HG02938 (cell line): ENCODE data around the gene FZD10.

Source experiments
- ATAC-seq: cut with Tn5 transposase; IDR thresholded peaks from one replicate; pipeline ENCODE4 v1.9.1; 2021; ENCODE audit warnings: mild to moderate bottlenecking, moderate library complexity; ENCODE audit not compliant: unreplicated experiment

The FZD10 gene, protein sequence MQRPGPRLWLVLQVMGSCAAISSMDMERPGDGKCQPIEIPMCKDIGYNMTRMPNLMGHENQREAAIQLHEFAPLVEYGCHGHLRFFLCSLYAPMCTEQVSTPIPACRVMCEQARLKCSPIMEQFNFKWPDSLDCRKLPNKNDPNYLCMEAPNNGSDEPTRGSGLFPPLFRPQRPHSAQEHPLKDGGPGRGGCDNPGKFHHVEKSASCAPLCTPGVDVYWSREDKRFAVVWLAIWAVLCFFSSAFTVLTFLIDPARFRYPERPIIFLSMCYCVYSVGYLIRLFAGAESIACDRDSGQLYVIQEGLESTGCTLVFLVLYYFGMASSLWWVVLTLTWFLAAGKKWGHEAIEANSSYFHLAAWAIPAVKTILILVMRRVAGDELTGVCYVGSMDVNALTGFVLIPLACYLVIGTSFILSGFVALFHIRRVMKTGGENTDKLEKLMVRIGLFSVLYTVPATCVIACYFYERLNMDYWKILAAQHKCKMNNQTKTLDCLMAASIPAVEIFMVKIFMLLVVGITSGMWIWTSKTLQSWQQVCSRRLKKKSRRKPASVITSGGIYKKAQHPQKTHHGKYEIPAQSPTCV

DNA sequence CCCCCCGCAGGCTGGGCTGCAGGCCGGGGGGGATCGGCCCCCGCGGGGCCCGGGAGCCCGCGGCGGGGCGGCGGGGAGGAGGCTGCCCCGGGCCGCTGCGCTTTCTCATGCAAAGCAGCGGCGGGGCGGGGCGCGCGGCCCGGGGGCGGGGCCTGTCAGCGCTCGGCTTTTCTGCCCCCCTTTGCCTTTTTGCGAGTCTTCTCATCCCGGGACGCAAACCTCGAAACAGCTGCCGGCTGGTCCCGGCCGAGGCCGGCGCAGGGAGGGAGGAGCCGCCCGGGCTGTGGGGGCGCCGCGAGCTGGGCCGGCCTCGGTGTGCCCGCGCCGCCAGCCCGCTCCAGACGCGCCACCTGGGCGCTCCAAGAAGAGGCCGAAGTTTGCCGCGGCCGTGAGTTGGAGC is at the start of gene FZD10:
TSS of gene FZD10 (plus strand) at position 198 of the 400 bp plus-strand sequence. CDS start 479 bp downstream, outside the sequence.
- no peak for ATAC-seq

DNA sequence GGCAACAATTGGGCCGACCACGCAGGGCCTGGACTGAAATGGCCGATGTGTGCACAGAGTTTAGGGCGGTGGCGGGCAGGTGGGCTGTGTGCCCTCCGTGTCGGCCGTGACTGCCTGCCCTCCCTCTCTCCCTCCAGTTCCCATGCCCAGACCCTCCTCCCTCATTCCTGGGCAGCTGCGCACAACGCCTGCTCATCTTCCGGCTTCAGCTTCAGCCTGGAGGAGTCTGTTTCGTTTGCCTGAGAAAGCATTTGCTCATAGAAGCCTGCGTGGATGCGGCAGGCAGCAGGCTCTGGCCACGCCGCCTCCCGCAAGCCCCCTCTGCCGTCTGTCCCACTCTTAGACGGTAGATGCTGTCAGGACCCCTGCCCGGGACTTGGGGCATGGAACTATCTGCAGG is 47.3 kb upstream of the FZD10 start:
- ATAC-seq: no peak

DNA sequence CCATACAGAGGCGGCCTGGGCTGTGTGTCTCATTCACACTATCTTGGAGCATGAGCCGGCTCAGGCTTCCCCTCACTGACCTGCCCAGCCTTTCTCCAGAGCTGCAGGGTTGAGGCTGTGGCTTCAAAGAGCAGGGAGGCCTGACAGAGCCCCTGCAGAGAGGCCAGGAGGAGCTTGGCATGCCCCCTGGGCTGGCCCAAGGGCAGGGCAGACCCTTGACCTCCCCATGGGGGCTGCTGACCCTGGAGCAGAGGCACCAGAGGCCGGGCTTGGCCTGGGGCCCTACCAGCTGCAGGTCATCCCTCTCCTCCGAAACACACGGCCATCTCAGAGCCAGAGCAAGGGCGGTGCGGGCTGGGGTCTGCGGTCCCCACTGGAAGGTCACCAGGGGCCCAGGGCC is 46.6 kb upstream of the FZD10 start:
- ATAC-seq: no peak

- no peak for ATAC-seq
Observed at GRCh38 chr12:130116791-130117190, 45.5 kb upstream of the FZD10 start.

DNA sequence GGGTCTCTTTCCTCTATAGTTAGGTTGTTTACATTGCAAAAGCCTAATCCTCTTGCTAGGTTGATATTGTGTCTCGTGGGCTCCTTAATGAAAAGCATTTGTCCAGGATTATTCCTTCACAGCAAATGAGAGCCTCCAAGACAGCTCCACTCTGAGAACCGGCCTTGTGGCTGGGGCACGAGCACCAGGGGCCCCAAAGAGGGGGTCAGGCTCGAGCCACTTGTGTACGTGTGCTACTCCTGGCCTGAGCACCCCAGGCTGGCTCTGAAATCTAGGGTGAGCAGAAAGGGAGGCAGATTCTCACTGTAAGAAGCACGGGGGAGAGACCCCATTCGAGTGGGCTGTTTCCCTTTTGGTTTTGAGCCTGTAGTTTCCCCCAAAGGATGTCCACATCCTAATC is 45.0 kb upstream of the FZD10 start:
- no peak for ATAC-seq

- no peak for ATAC-seq
Observed at GRCh38 chr12:130117701-130118100, 44.6 kb upstream of the FZD10 start.

GRCh38 chr12:130118181-130118580 is 44.1 kb upstream of the FZD10 start:
- no peak for ATAC-seq

DNA sequence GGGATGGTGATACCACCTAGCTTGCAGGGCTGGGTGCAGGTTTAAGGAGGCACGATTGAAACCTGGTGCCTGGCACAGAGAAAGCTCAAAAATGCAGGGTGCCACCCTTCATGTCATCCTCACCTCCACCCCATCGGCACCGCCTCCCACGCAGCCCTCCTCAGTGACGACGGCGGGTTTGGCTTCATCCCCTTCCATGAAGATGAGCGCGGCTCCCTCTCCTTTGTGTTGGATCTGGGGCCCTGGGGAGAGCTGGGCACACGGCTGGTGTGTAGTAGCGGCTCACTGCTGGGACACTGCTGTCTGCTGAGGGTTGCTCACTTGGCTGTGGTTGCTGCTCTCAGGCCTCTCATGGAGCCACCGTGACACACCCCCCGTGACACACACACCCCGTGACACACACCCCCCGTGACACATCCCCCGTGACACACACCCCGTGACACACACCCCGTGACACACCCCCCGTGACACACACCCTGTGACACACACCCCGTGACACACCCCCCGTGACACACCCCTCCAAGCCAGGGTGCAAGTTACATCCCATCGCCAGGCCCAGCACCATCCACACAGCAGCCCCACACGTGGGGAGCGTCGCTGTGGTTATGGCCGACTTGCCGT is 42.9 kb upstream of the FZD10 start:
- no peak for ATAC-seq

DNA sequence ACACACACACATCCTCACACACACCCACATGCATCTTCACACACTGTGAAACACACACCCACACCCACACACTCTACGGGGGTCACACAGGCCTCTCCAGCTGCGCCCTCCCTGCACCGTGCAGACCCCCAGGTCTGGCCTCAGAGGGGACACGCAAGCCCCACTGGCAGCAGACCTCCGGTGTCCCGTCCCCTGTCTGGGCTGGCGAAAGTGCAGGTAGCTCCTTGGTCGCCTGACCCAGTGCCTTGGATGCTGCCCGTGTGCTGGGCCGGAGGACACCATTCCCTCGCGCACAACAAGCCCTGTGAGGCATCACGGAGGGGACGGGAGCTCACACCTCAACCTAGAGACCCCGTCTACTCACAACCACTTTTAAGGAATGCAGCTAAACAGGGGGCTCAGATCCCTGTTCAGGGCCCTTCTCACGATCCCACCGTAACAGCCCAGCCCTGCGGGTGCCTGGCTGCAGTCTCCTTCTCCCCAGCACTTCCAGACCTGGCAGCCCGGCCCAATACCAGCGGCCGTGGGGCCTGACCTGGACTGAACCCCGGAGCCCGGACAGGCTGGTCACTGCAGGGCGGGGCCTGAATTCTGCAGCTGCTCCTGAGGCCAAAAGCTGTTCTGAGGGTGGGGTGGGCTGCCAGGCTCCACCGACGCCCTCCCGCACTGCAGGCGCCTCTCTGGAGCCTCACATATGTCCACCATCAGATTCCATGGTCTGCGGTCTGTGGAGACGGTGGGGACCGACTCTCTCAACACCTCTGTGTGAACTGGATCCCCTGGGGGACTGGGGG is 42.1 kb upstream of the FZD10 start:
- ATAC-seq: no peak

DNA sequence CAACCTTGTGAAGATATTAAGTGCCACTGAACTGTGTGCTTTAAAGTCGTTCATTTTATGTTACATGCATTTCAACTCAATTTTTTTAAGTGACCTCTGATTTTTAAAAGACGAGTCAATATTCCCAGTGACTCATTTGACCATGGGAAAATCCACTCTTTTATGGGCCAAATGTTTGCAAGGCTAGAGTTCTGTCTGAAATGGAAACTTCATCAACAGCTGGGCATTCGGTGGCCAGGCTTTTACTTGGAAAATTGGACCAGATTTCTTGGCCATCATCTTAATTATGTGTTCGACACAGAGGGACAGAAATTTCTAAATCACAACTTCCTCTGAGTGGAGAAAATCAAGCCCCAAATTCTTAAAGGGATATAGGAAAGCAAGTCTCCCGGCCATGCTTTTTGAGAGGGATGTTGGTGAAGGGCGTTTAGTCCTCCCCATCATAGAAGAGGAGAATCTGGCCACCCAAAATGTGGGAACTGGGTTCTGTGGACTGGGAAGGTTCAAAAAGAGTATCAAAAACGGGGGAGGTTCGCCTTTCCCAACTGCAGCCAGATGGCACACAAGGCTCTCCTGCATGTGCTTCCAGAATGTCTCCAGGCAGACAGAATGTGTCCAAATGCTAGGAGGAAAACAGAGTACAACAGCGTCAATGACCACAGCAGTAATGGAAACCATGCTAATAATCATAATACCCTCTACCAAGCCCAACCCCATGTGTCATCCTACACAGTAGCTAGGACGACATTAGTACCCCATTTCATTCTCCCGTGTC is 40.9 kb upstream of the FZD10 start:
- ATAC-seq: no peak

- no peak for ATAC-seq
Observed at GRCh38 chr12:130122356-130122755, 39.9 kb upstream of the FZD10 start.

DNA sequence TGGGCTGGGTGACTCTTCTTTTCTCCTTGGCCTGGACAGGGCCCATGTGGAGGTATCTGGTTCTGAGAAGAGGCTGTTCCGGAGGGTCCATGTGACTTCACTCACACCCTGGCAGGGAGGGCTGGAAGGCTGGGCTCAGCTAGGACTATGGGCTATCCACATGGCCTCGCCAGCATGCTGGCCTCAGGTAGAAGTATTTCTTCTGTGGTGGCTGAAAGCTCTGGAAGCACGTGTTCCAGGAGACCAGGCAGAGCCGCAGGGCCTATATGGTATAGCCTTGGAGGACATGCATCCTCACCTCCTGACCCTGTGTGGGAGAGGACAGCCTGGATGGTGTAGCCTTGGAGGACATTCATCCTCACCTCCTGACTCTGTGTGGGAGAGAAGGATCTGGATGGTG is 38.2 kb upstream of the FZD10 start:
- ATAC-seq: no peak

GRCh38 chr12:130124605-130125244 is 37.5 kb upstream of the FZD10 start:
- ATAC-seq: no peak

DNA sequence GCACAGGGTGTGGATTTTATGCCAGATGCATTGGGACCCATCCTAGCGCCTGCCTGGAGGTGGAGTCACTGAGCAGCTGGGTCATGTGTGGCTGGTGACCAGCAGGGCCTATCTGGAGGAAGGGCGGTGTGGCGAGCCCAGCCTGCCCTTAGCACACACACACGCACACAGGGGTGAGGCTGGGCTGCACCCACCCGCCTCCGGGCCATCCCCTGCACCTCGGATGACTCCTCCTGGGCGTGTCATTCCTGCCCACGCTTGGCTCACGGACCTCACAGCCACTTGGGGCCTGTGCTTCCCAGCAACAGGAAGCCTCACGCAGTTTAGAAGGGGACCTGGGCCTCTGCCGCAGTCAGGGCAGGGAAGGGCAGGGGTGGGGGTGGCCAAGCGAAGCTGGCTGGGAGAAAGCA is 36.2 kb upstream of the FZD10 start:
- ATAC-seq: no peak

- ATAC-seq: no peak
Observed at GRCh38 chr12:130127532-130127911, 34.7 kb upstream of the FZD10 start.

DNA sequence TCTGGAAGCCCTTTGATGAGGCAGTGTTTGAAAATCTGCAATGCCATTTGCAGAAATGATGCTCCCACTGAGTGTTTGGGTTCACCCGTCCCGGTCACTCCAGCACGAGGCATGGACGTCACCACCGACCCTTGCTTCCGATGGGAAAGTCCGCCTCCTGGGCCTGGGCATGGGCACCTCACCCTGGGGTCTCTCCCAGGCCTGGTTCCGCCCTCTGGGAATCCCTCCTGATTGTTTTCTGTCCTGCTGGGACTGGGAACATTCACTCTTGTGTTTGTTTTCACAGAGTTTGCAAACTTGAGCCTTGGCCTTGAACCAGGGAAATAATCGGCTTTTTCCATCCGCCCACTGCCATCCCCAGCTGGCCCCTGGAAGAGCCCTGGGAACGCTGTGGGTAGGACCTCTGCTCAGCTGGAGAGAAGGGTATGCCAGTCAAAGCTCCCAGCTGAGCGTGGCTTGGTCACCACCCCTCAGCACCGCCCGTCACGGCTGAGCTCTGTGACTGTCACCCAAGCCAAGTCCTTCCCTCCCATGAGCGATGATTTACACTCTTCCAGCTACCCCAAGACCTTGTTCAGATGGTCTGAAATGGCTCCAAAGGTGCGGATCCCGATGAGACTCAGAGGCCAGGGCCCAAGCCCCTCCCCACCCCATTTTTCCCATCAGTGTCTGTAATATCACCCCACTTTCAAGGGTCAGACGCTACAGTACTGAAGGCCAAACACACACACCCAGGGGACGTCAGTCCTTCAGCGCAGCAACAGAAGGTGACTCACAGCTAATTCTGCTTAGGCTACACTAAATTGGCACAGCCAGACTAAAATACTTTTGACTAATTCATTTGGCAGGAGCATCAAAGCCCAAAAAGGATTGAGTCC is 34.1 kb upstream of the FZD10 start:
- no peak for ATAC-seq

DNA sequence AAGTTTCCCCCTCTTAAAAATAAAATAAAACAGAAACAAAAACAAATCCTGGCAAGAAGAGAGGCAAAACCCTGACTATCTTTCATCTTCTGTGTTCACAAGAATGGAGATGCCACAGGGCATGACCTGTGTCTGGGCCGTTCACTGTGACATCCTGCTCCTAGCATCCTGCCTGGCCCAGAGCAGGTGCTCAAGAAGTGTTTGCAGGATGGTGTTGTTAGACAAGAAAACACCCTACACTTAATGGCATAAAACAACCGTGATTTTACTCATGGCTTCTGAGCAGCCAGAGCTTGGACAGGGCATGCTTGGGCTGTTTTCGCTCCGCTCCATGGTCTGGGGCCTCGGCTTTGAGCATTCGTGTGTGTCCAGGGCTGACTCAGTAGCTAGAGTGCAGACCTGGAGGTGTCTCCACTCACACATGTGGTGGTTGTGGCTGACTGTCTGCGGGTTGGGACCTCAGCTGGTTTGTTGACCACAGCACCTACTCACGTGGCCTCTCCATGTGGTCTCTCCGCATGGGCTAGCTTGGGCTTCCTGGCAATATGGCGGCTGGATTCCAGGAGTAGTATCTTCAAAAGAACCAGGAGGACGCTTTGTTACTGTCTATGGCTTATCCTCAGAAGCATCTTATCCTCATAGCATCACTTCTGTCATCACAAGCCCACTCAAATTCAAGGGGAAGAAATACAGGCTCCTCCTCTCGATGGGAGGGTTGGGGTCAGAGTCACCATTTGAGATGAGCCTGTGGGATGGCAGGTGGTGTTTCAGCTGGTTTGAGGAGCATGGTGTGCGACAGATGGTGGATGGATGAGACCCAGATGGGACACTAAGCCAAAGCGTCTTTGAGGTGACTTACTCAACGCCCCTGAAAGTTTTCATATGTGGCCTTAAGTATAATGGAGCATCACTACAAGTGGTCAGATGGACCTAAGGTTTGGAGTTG is 33.2 kb upstream of the FZD10 start:
- ATAC-seq: no peak

DNA sequence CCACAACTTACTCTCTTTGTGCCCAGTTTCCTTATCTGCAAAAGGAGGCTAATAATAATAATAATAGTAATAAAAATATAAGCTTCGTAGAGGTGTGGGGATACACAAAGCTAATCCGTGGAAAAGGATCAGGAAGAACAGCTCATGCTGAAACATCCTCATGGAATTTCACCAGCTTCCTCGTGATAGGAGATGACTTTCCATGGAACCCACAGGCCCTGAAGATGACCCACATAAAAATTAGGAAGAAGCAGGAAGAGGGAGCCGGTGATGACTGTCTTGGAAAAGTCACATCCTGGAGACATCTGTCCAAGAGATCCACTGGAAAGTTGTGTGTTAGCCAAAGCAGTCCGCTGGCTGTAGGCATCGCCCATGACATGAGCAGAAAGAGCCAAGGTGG is 31.9 kb upstream of the FZD10 start:
- ATAC-seq: no peak
